NB4 (cell line): ENCODE results near the gene P2RX5.

Source experiments
- MAX ChIP-seq: IDR thresholded peaks from 2 replicates; pipeline ENCODE4 v1.6.1; 2011; ENCODE audit warnings: low read depth, low read length
- POLR2A ChIP-seq: IDR thresholded peaks from 2 replicates; pipeline ENCODE4 v1.6.1; 2011; ENCODE audit warnings: mild to moderate bottlenecking; ENCODE audit not compliant: insufficient read length; ENCODE audit errors: extremely low read depth
- TF ChIP-seq, protein P1 (sequence below): IDR thresholded peaks from one replicate; pipeline ENCODE4 v1.5.1; 2012; ENCODE audit warnings: low read depth, low read length

GRCh38 chr17:3685174-3685573 is 10.8 kb downstream of the P2RX5 start:
- TF ChIP-seq, protein P1, sequence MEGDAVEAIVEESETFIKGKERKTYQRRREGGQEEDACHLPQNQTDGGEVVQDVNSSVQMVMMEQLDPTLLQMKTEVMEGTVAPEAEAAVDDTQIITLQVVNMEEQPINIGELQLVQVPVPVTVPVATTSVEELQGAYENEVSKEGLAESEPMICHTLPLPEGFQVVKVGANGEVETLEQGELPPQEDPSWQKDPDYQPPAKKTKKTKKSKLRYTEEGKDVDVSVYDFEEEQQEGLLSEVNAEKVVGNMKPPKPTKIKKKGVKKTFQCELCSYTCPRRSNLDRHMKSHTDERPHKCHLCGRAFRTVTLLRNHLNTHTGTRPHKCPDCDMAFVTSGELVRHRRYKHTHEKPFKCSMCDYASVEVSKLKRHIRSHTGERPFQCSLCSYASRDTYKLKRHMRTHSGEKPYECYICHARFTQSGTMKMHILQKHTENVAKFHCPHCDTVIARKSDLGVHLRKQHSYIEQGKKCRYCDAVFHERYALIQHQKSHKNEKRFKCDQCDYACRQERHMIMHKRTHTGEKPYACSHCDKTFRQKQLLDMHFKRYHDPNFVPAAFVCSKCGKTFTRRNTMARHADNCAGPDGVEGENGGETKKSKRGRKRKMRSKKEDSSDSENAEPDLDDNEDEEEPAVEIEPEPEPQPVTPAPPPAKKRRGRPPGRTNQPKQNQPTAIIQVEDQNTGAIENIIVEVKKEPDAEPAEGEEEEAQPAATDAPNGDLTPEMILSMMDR, result no peak
- TF ChIP-seq POLR2A (no peak), MAX (no peak)
